Right renal cortex interstitium (tissue), 3 donors: Measurements from ENCODE around the gene RSPH10B2. TPM values are rescaled to one million over a fixed set of nuclear protein-coding genes. Genes with fewer than 3 reads are reported as not detected.
"Not testable (repeated sequence)": the region's sequence is repeated elsewhere in the genome, so short reads cannot be mapped to it uniquely, and the experiment has no call there.

Source experiments
- DNase-seq, 3 donors: peaks; one replicate each; pipeline ENCODE4 v3.0.0-alpha.2; 2013; ENCODE audit warnings: low read depth in 3 of 3, low spot score in 2 of 3
- polyA plus RNA-seq, 3 donors: library from polyadenylated mRNA; unstranded; fragments of 120-200 nt; gene quantifications; one replicate each; pipeline ENCODE4 v1.2.1, GENCODE V29; 2013; ENCODE audit not compliant: insufficient read length in 3 of 3

The RSPH10B2 gene
- polyA plus RNA-seq, 3 donors = 0.50 to 1.1 (median 0.96) TPM

GRCh38 chr7:6835521-6835920, 81.6 kb downstream of the RSPH10B2 start:
- DNase-seq = not testable (repeated sequence)

- DNase-seq = not testable (repeated sequence)
Measured at GRCh38 chr7:6837081-6837480, 83.2 kb downstream of the RSPH10B2 start.

- DNase-seq = not testable (repeated sequence)
Measured at GRCh38 chr7:6842278-6842921, 88.5 kb downstream of the RSPH10B2 start.

- not testable (repeated sequence) for DNase-seq
Measured at GRCh38 chr7:6843092-6843491, 89.2 kb downstream of the RSPH10B2 start.

- DNase-seq = not testable (repeated sequence)
Measured at GRCh38 chr7:6843654-6844053, 89.8 kb downstream of the RSPH10B2 start.

- DNase-seq = not testable (repeated sequence)
Measured at GRCh38 chr7:6845971-6846449, 92.1 kb downstream of the RSPH10B2 start.

- not testable (repeated sequence) for DNase-seq
Measured at GRCh38 chr7:6847751-6848150, 93.8 kb downstream of the RSPH10B2 start.

Other genes starting within 250 kb of the RSPH10B2 start
- gene GRID2IP, start 202.6 kb upstream of the RSPH10B2 start, polyA plus RNA-seq = under 1 TPM; 0.40 to 0.61 (median 0.57) TPM
- 10 to 100 TPM; 77.4 to 90.8 (median 80.5) TPM for gene ZDHHC4, start 176.6 kb upstream of the RSPH10B2 start, polyA plus RNA-seq
- 10 to 100 TPM; 29.8 to 32.8 (median 31.1) TPM for gene INTS15, start 164.1 kb upstream of the RSPH10B2 start, polyA plus RNA-seq
- 10 to 100 TPM; 15.0 to 16.8 (median 16.3) TPM for gene ZNF853, start 138.5 kb upstream of the RSPH10B2 start, polyA plus RNA-seq
- 10 to 100 TPM; 37.0 to 39.1 (median 37.9) TPM for gene ZNF316, start 116.8 kb upstream of the RSPH10B2 start, polyA plus RNA-seq
- gene ZNF12, start 47.2 kb upstream of the RSPH10B2 start, polyA plus RNA-seq = 10 to 100 TPM; 40.6 to 45.5 (median 42.0) TPM
- gene CCZ1B, start 72.2 kb downstream of the RSPH10B2 start, polyA plus RNA-seq = 10 to 100 TPM; 61.4 to 63.9 (median 63.3) TPM